HEK293T (cell line): Measurements from ENCODE around the gene SLC39A10.

Experiments
- CTCF ChIA-PET: fragments of 350-600 bp; formaldehyde crosslinking; extraction: SDS; loops from one replicate; lab custom pipeline; 2021; ENCODE audit warnings: antibody characterized with exemption, inconsistent platforms; lab: Yijun Ruan, JAX
- POLR2A ChIA-PET: fragments of 350-600 bp; formaldehyde crosslinking; extraction: SDS; loops from one replicate; lab custom pipeline; 2020; ENCODE audit warnings: antibody characterized with exemption, inconsistent platforms; lab: Yijun Ruan, JAX
- DNase-seq: peaks from one replicate; pipeline ENCODE4 v3.0.0; 2012; ENCODE audit warnings: mixed read lengths; ENCODE audit errors: extremely low spot score
- ARNT ChIP-seq: fragments of 450-650 bp; IDR thresholded peaks from 2 replicates; pipeline ENCODE4 v1.6.1; 2017; ENCODE audit warnings: mild to moderate bottlenecking
- BHLHE40 ChIP-seq: fragments of 450-650 bp; IDR thresholded peaks from 2 replicates; pipeline ENCODE4 v1.6.1; 2016; ENCODE audit warnings: mild to moderate bottlenecking, moderate library complexity, borderline replicate concordance
- CTBP1 ChIP-seq: fragments of 450-650 bp; IDR thresholded peaks from 2 replicates; pipeline ENCODE4 v1.6.1; 2016; ENCODE audit warnings: borderline replicate concordance
- ELF4 ChIP-seq: fragments of 450-650 bp; IDR thresholded peaks from 2 replicates; pipeline ENCODE4 v1.6.1; 2017; ENCODE audit warnings: antibody characterized with exemption
- FOXA1 ChIP-seq: fragments of 450-650 bp; IDR thresholded peaks from 2 replicates; pipeline ENCODE4 v1.6.1; 2016; ENCODE audit warnings: mild to moderate bottlenecking
- FOXK2 ChIP-seq: fragments of 450-650 bp; IDR thresholded peaks from 2 replicates; pipeline ENCODE4 v1.6.1; 2016; ENCODE audit warnings: mild to moderate bottlenecking
- FOXM1 ChIP-seq: fragments of 450-650 bp; IDR thresholded peaks from 2 replicates; pipeline ENCODE4 v1.6.1; 2017; ENCODE audit warnings: mild to moderate bottlenecking, borderline replicate concordance
- HDGF ChIP-seq: fragments of 450-650 bp; IDR thresholded peaks from 2 replicates; pipeline ENCODE4 v1.6.1; 2017; ENCODE audit warnings: antibody characterized with exemption, borderline replicate concordance
- L3MBTL2 ChIP-seq: fragments of 450-650 bp; conservative IDR thresholded peaks from 2 replicates; pipeline ENCODE4 v1.6.1; 2016; ENCODE audit warnings: mild to moderate bottlenecking
- LEF1 ChIP-seq: fragments of 450-650 bp; IDR thresholded peaks from 2 replicates; pipeline ENCODE4 v1.6.1; 2017; ENCODE audit warnings: mild to moderate bottlenecking, borderline replicate concordance
- NFRKB ChIP-seq: fragments of 450-650 bp; IDR thresholded peaks from 2 replicates; pipeline ENCODE4 v1.6.1; 2016; ENCODE audit warnings: mild to moderate bottlenecking, moderate library complexity
- SP1 ChIP-seq: fragments of 450-650 bp; IDR thresholded peaks from 2 replicates; pipeline ENCODE4 v1.6.1; 2017
- SUZ12 ChIP-seq: fragments of 450-650 bp; IDR thresholded peaks from 2 replicates; pipeline ENCODE4 v1.6.1; 2016; ENCODE audit warnings: mild to moderate bottlenecking
- TARDBP ChIP-seq: fragments of 450-650 bp; IDR thresholded peaks from 2 replicates; pipeline ENCODE4 v1.6.1; 2016
- ZNF384 ChIP-seq: fragments of 450-650 bp; IDR thresholded peaks from 2 replicates; pipeline ENCODE4 v1.6.1; 2016
- TF ChIP-seq, protein P1 (sequence below): fragments of 450-650 bp; IDR thresholded peaks from 2 replicates; pipeline ENCODE4 v1.6.1; 2016

Gene SLC39A10

GRCh38 chr2:195763866-195764265 is 106.8 kb downstream of the SLC39A10 start:
- DNase-seq = no peak
- POLR2A ChIA-PET = no interaction called here
- TF ChIP-seq FOXA1 = no peak
- no peak for TF ChIP-seq NFRKB
- no peak for TF ChIP-seq HDGF
- TF ChIP-seq FOXK2 = no peak
- no peak for TF ChIP-seq BHLHE40
- no peak for TF ChIP-seq SUZ12
- no peak for TF ChIP-seq TARDBP
- no peak for TF ChIP-seq ZNF384
- TF ChIP-seq CTBP1 = no peak
- CTCF ChIA-PET = no interaction called here

GRCh38 chr2:195766691-195767090 is 109.7 kb downstream of the SLC39A10 start:
- DNase-seq = no peak
- CTCF ChIA-PET = no interaction called here
- TF ChIP-seq, protein P1, sequence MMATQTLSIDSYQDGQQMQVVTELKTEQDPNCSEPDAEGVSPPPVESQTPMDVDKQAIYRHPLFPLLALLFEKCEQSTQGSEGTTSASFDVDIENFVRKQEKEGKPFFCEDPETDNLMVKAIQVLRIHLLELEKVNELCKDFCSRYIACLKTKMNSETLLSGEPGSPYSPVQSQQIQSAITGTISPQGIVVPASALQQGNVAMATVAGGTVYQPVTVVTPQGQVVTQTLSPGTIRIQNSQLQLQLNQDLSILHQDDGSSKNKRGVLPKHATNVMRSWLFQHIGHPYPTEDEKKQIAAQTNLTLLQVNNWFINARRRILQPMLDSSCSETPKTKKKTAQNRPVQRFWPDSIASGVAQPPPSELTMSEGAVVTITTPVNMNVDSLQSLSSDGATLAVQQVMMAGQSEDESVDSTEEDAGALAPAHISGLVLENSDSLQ = no peak
- no peak for TF ChIP-seq FOXM1
- TF ChIP-seq TARDBP = no peak
- no peak for TF ChIP-seq BHLHE40
- no peak for TF ChIP-seq ELF4
- no peak for TF ChIP-seq SUZ12
- TF ChIP-seq FOXK2 = no peak
- no peak for TF ChIP-seq L3MBTL2
- no peak for TF ChIP-seq LEF1
- TF ChIP-seq NFRKB = no peak
- TF ChIP-seq HDGF = no peak
- no peak for TF ChIP-seq SP1
- no peak for TF ChIP-seq ARNT
- no peak for TF ChIP-seq FOXA1
- POLR2A ChIA-PET = no interaction called here

GRCh38 chr2:195768431-195768830 is 111.4 kb downstream of the SLC39A10 start:
- TF ChIP-seq LEF1 (no peak), FOXA1 (no peak), ARNT (no peak), L3MBTL2 (no peak), ZNF384 (no peak), ELF4 (no peak), CTBP1 (no peak), BHLHE40 (no peak), FOXM1 (no peak), FOXK2 (no peak), TARDBP (no peak), SUZ12 (no peak), NFRKB (no peak), SP1 (no peak), HDGF (no peak)
- TF ChIP-seq, protein P1 = no peak
- ChIA-PET POLR2A (no interaction called here), CTCF (interaction anchor here (0.6 kb wide), 2 partner anchors 34 to 47 kb away, joined by 3 read pairs; no protein-coding TSS in a partner anchor)
- DNase-seq = no peak

GRCh38 chr2:195769975-195770374 is 112.9 kb downstream of the SLC39A10 start:
- POLR2A ChIA-PET = no interaction called here
- TF ChIP-seq SUZ12 (no peak), FOXA1 (no peak), NFRKB (no peak), ZNF384 (no peak), FOXK2 (no peak)
- no peak for DNase-seq
- CTCF ChIA-PET = no interaction called here

GRCh38 chr2:195779491-195779890 is 122.5 kb downstream of the SLC39A10 start:
- ChIA-PET POLR2A (no interaction called here), CTCF (no interaction called here)
- TF ChIP-seq FOXK2 = no peak
- TF ChIP-seq TARDBP = no peak
- TF ChIP-seq ELF4 = no peak
- no peak for TF ChIP-seq FOXM1
- no peak for TF ChIP-seq BHLHE40
- TF ChIP-seq HDGF = no peak
- TF ChIP-seq ARNT = no peak
- TF ChIP-seq, protein P1 = no peak
- no peak for DNase-seq

DNA sequence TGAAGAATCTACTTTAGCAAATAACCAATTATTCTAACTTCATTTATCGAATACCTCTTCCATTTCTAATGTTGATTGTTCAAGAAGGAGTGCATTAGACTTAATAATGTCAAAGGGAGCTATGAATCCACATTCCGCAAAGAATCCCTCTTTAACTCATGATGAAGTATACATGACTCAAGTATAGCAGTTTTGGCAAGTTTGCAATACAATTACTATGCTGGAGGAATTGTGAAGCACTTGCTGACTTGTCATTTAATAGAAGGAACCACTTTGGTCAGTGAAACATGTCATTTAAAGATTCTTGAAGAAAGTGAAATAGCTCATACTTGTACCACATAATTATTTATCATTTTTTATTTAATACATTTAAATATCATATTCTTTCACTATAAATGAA is 125.1 kb downstream of the SLC39A10 start:
- no peak for DNase-seq
- TF ChIP-seq HDGF (no peak), TARDBP (no peak), LEF1 (no peak), ZNF384 (no peak), NFRKB (no peak), BHLHE40 (no peak), ELF4 (no peak), ARNT (no peak), FOXA1 (no peak), FOXK2 (no peak), FOXM1 (no peak)
- TF ChIP-seq, protein P1 = no peak
- ChIA-PET POLR2A (no interaction called here), CTCF (no interaction called here)
